Neural cell (in vitro differentiated cells): ENCODE data around the gene NTRK2. TPM values are rescaled to one million over a fixed set of nuclear protein-coding genes. Genes with fewer than 3 reads are reported as not detected.

Experiments
- H2AFZ ChIP-seq: fragments of 200-600, 300-800 bp; sonication (generic), shearing (Covaris generic); 2 replicates; pipeline ENCODE4 v1.6.0; 2014; ENCODE audit warnings: low read depth, mild to moderate bottlenecking, antibody characterized with exemption, low read length, moderate library complexity
- H3F3A ChIP-seq: fragments of 200-600 bp; shearing (Covaris generic); 2 replicates; pipeline ENCODE4 v1.6.1; 2016; ENCODE audit warnings: mild to moderate bottlenecking, moderate library complexity, mixed read lengths, antibody characterized with exemption, low read length; ENCODE audit not compliant: insufficient read depth, poor library complexity, severe bottlenecking
- H3K27ac ChIP-seq: fragments of 200-600, 300-800 bp; sonication (generic), shearing (Covaris generic); 2 replicates; pipeline ENCODE4 v1.5.1; 2014; ENCODE audit warnings: mild to moderate bottlenecking, low read length, moderate library complexity
- H3K27me3 ChIP-seq: fragments of 300-800, 200-600 bp; sonication (generic), shearing (Covaris generic); 2 replicates; pipeline ENCODE4 v1.6.0; 2014; ENCODE audit warnings: mild to moderate bottlenecking, low read depth, low read length, moderate library complexity; ENCODE audit not compliant: insufficient read depth
- H3K36me3 ChIP-seq: fragments of 300-800, 200-600 bp; sonication (generic), shearing (Covaris generic); 2 replicates; pipeline ENCODE4 v1.5.1; 2014; ENCODE audit warnings: mild to moderate bottlenecking, antibody characterized with exemption, low read length, moderate library complexity; ENCODE audit not compliant: insufficient read depth
- H3K4me2 ChIP-seq: fragments of 300-800, 200-600 bp; sonication (generic), shearing (Covaris generic); 2 replicates; pipeline ENCODE4 v1.6.0; 2014; ENCODE audit warnings: mild to moderate bottlenecking, low read length
- H3K4me3 ChIP-seq: fragments of 300-800, 200-600 bp; sonication (generic), shearing (Covaris generic); 2 replicates; pipeline ENCODE4 v1.5.1; 2014; ENCODE audit warnings: mild to moderate bottlenecking, low read length, moderate library complexity
- H3K79me2 ChIP-seq: fragments of 200-600 bp; shearing (Covaris generic); replicated peaks from 2 replicates; pipeline ENCODE4 v1.6.0; 2014; ENCODE audit warnings: mild to moderate bottlenecking, low read length, moderate library complexity; ENCODE audit not compliant: insufficient read depth
- H3K9ac ChIP-seq: fragments of 300-800, 200-600 bp; sonication (generic), shearing (Covaris generic); 2 replicates; pipeline ENCODE4 v1.6.1; 2016; ENCODE audit warnings: mild to moderate bottlenecking, low read length, mixed read lengths
- H3K9me2 ChIP-seq: fragments of 200-600 bp; shearing (Covaris generic); 2 replicates; pipeline ENCODE4 v1.6.1; 2016; ENCODE audit warnings: mild to moderate bottlenecking, low read length, mixed read lengths; ENCODE audit not compliant: insufficient read depth
- H3K9me3 ChIP-seq: fragments of 200-600, 300-800 bp; sonication (generic), shearing (Covaris generic); 2 replicates; pipeline ENCODE4 v1.6.1; 2016; ENCODE audit warnings: mild to moderate bottlenecking, mixed run types, low read length, moderate library complexity, mixed read lengths
- H4K20me1 ChIP-seq: fragments of 200-600 bp; shearing (Covaris generic); 2 replicates; pipeline ENCODE4 v1.6.1; 2016; ENCODE audit warnings: mild to moderate bottlenecking, mixed run types; ENCODE audit not compliant: insufficient read depth
- CTCF ChIP-seq: fragments of 450-650 bp; IDR thresholded peaks from 2 replicates; pipeline ENCODE4 v1.5.1; 2014; ENCODE audit warnings: antibody characterized with exemption, mild to moderate bottlenecking, moderate library complexity; ENCODE audit not compliant: poor library complexity, severe bottlenecking
- EP300 ChIP-seq: fragments of 450-650 bp; conservative IDR thresholded peaks from 2 replicates; pipeline ENCODE4 v1.6.1; 2014; ENCODE audit warnings: antibody characterized with exemption, mild to moderate bottlenecking, moderate library complexity; ENCODE audit not compliant: poor library complexity, severe bottlenecking
- EZH2 ChIP-seq: fragments of 200-600, 300-800 bp; shearing (Covaris generic), sonication (generic); IDR thresholded peaks from 2 replicates; pipeline ENCODE4 v1.6.1; 2014; ENCODE audit warnings: antibody characterized with exemption, low read length, borderline replicate concordance, mild to moderate bottlenecking; ENCODE audit not compliant: insufficient read depth, poor library complexity, severe bottlenecking
- MXI1 ChIP-seq: fragments of 450-650 bp; conservative IDR thresholded peaks from 2 replicates; pipeline ENCODE4 v1.6.1; 2014; ENCODE audit warnings: antibody characterized with exemption, mild to moderate bottlenecking; ENCODE audit not compliant: poor library complexity, severe bottlenecking
- POLR2AphosphoS5 ChIP-seq: IDR thresholded peaks from 2 replicates; pipeline ENCODE4 v1.6.1; 2012
- REST ChIP-seq: IDR thresholded peaks from 2 replicates; pipeline ENCODE4 v1.6.1; 2012; ENCODE audit warnings: borderline replicate concordance
- SMC3 ChIP-seq: fragments of 450-650 bp; conservative IDR thresholded peaks from 2 replicates; pipeline ENCODE4 v1.6.1; 2014; ENCODE audit warnings: antibody characterized with exemption, mild to moderate bottlenecking, moderate library complexity; ENCODE audit not compliant: poor library complexity
- TAF1 ChIP-seq: IDR thresholded peaks from 2 replicates; pipeline ENCODE4 v1.6.1; 2012; ENCODE audit warnings: low read depth
- polyA plus RNA-seq: library from polyadenylated mRNA; depleted of rRNA; stranded (reverse); fragments of >200 nt; gene quantifications from 2 replicates; pipeline ENCODE4 v1.2.3, GENCODE V29; 2014

Gene NTRK2
- polyA plus RNA-seq, 1 donor from 2014 or later: 14.2 TPM

- Histone ChIP-seq H2AFZ (no peak overlapping the region), H3K79me2 (no peaks in the 10 kb centered on the region), H3F3A (peaks cover 3% of the 10 kb centered on the region), H3K4me2 (no peak overlapping the region), H4K20me1 (no peaks in the 10 kb centered on the region), H3K36me3 (no peaks in the 10 kb centered on the region), H3K4me3 (no peak overlapping the region), H3K9me3 (no peaks in the 10 kb centered on the region), H3K9me2 (no peaks in the 10 kb centered on the region), H3K27me3 (peaks cover 4% of the 10 kb centered on the region), H3K9ac (no peak overlapping the region), H3K27ac (no peak overlapping the region)
- no peak for TF ChIP-seq TAF1
- no peak for TF ChIP-seq CTCF
- TF ChIP-seq EZH2: no peak
- TF ChIP-seq MXI1: no peak
Measured at GRCh38 chr9:84856181-84856632, 186.7 kb downstream of the NTRK2 start.

GRCh38 chr9:84857211-84857610, 187.7 kb downstream of the NTRK2 start:
- H3K36me3 ChIP-seq: no peaks in the 10 kb centered on the region
- H3K4me3 ChIP-seq: no peak overlapping the region
- no peak for TF ChIP-seq EP300
- no peak for TF ChIP-seq REST
- no peaks in the 10 kb centered on the region for H3K9me3 ChIP-seq
- H3K79me2 ChIP-seq: no peaks in the 10 kb centered on the region
- H2AFZ ChIP-seq: no peak overlapping the region
- H4K20me1 ChIP-seq: no peaks in the 10 kb centered on the region
- H3K27me3 ChIP-seq: peaks cover 4% of the 10 kb centered on the region
- H3F3A ChIP-seq: peaks cover 3% of the 10 kb centered on the region
- no peak overlapping the region for H3K27ac ChIP-seq
- H3K4me2 ChIP-seq: no peak overlapping the region
- H3K9ac ChIP-seq: no peak overlapping the region
- H3K9me2 ChIP-seq: no peaks in the 10 kb centered on the region

- Histone ChIP-seq H4K20me1 (no peaks in the 10 kb centered on the region), H3K4me2 (no peak overlapping the region), H3K27ac (no peak overlapping the region), H2AFZ (no peak overlapping the region), H3K36me3 (no peaks in the 10 kb centered on the region), H3K79me2 (no peaks in the 10 kb centered on the region), H3K4me3 (no peak overlapping the region), H3K9ac (no peak overlapping the region), H3K9me2 (no peaks in the 10 kb centered on the region), H3F3A (peaks cover 3% of the 10 kb centered on the region), H3K9me3 (no peaks in the 10 kb centered on the region), H3K27me3 (peaks cover 4% of the 10 kb centered on the region)
- TF ChIP-seq SMC3 (no peak), MXI1 (no peak), TAF1 (no peak), POLR2AphosphoS5 (no peak), EZH2 (no peak)
Measured at GRCh38 chr9:84858364-84858763, 188.8 kb downstream of the NTRK2 start.
